ENCODE results near the gene TPI1.
"Not testable (repeated sequence)": the region's sequence is repeated elsewhere in the genome, so short reads cannot be mapped to it uniquely, and the experiment has no call there.

The TPI1 gene

GRCh38 chr12:6890789-6891645 is 23.7 kb downstream of the TPI1 start:
- peak; percentile 97 to 99 for DNase-seq (ENCODE audit: low read depth in 2 of 2, low spot score in 1 of 2)

GRCh38 chr12:6891646-6892001 is 24.3 kb downstream of the TPI1 start:
- DNase-seq (ENCODE audit: low read depth in 2 of 2, low spot score in 1 of 2): no peak

- DNase-seq (ENCODE audit: low read depth in 2 of 2, low spot score in 1 of 2): not testable (repeated sequence)
These were observed 25.4 kb downstream of the TPI1 start for GRCh38 chr12:6892683-6893082.

- DNase-seq (ENCODE audit: low read depth in 2 of 2, low spot score in 1 of 2): no peak
These were observed 27.0 kb downstream of the TPI1 start for GRCh38 chr12:6894321-6894720.

GRCh38 chr12:6896846-6897435 is 29.6 kb downstream of the TPI1 start:
- DNase-seq (ENCODE audit: low read depth in 2 of 2, low spot score in 1 of 2): no peak

GRCh38 chr12:6899427-6899826 is 32.1 kb downstream of the TPI1 start:
- DNase-seq (ENCODE audit: low read depth in 2 of 2, low spot score in 1 of 2): no peak

GRCh38 chr12:6899837-6900519 is 32.6 kb downstream of the TPI1 start:
- DNase-seq (ENCODE audit: low read depth in 2 of 2, low spot score in 1 of 2): no peak

- no peak for DNase-seq (ENCODE audit: low read depth in 2 of 2, low spot score in 1 of 2)
These were observed 35.1 kb downstream of the TPI1 start for GRCh38 chr12:6902448-6902847.

- DNase-seq (ENCODE audit: low read depth in 2 of 2, low spot score in 1 of 2): no peak
These were observed 36.4 kb downstream of the TPI1 start for GRCh38 chr12:6903722-6904121.

GRCh38 chr12:6904280-6905276 is 37.2 kb downstream of the TPI1 start, which contains the start of gene LRRC23:
Gene LRRC23, plus strand, starts transcription at chr12:6904822. Its CDS starts 812 bp downstream, at chr12:6905634.
- peak; percentile 95 to 97 for DNase-seq (ENCODE audit: low read depth in 2 of 2, low spot score in 1 of 2)

- DNase-seq (ENCODE audit: low read depth in 2 of 2, low spot score in 1 of 2): no peak
These were observed 38.2 kb downstream of the TPI1 start for GRCh38 chr12:6905414-6906040.

- DNase-seq (ENCODE audit: low read depth in 2 of 2, low spot score in 1 of 2): not testable (repeated sequence)
These were observed 40.8 kb downstream of the TPI1 start for GRCh38 chr12:6908141-6908540.

- DNase-seq (ENCODE audit: low read depth in 2 of 2, low spot score in 1 of 2): no peak
These were observed 42.3 kb downstream of the TPI1 start for GRCh38 chr12:6909421-6910145.

- DNase-seq (ENCODE audit: low read depth in 2 of 2, low spot score in 1 of 2): no peak
These were observed 45.0 kb downstream of the TPI1 start for GRCh38 chr12:6912164-6912935.

GRCh38 chr12:6914246-6914946 is 47.1 kb downstream of the TPI1 start, which contains the start of gene ENO2:
Gene ENO2, plus strand, starts transcription at chr12:6914580. Its CDS starts 1,253 bp downstream, at chr12:6915833.
- DNase-seq (ENCODE audit: low read depth in 2 of 2, low spot score in 1 of 2): peak in 1 of 2 donors; percentile 75

- DNase-seq (ENCODE audit: low read depth in 2 of 2, low spot score in 1 of 2): no peak
These were observed 47.8 kb downstream of the TPI1 start for GRCh38 chr12:6914947-6915788.

GRCh38 chr12:6915789-6916285 is 48.5 kb downstream of the TPI1 start:
- no peak for DNase-seq (ENCODE audit: low read depth in 2 of 2, low spot score in 1 of 2)
